Stimulated activated CD8-positive, alpha-beta memory T cell treated with anti-CD3 and anti-CD28 coated beads, Interleukin-4, amount 100 ng/mL, for 1 hour (primary cell): ENCODE measurements around the gene CLEC16A.
A peak's percentile ranks its signal among the peaks of the same experiment; 100 is the strongest.

Source experiments
- DNase-seq, 2 donors: peaks; one replicate each; pipeline ENCODE4 v3.0.0-alpha.2; 2020; ENCODE audit warnings: low read depth in 2 of 2, low spot score in 1 of 2

The CLEC16A gene

GRCh38 chr16:11014136-11014535, 69.8 kb downstream of the CLEC16A start:
- no peak for DNase-seq

- no peak for DNase-seq
These were observed 70.7 kb downstream of the CLEC16A start for GRCh38 chr16:11015076-11015475.

- DNase-seq: no peak
These were observed 71.2 kb downstream of the CLEC16A start for GRCh38 chr16:11015607-11016006.

GRCh38 chr16:11016524-11016988, 72.2 kb downstream of the CLEC16A start:
- DNase-seq: no peak

GRCh38 chr16:11016993-11017392, 72.6 kb downstream of the CLEC16A start:
- DNase-seq: peak; percentile 2 to 17

- DNase-seq: no peak
These were observed 73.1 kb downstream of the CLEC16A start for GRCh38 chr16:11017499-11017898.

- no peak for DNase-seq
These were observed 76.0 kb downstream of the CLEC16A start for GRCh38 chr16:11020388-11020787.

GRCh38 chr16:11020792-11021551, 76.6 kb downstream of the CLEC16A start:
- no peak for DNase-seq

- DNase-seq: no peak
These were observed 77.6 kb downstream of the CLEC16A start for GRCh38 chr16:11022002-11022401.

GRCh38 chr16:11023262-11024039, 79.1 kb downstream of the CLEC16A start:
- DNase-seq: no peak

- no peak for DNase-seq
These were observed 80.1 kb downstream of the CLEC16A start for GRCh38 chr16:11024333-11025053.

GRCh38 chr16:11025120-11025531, 80.8 kb downstream of the CLEC16A start:
- DNase-seq: no peak

- DNase-seq: no peak
These were observed 85.6 kb downstream of the CLEC16A start for GRCh38 chr16:11029948-11030347.

GRCh38 chr16:11030990-11031510, 86.7 kb downstream of the CLEC16A start:
- no peak for DNase-seq

- no peak for DNase-seq
These were observed 87.9 kb downstream of the CLEC16A start for GRCh38 chr16:11032000-11032921.

GRCh38 chr16:11032922-11033291, 88.5 kb downstream of the CLEC16A start:
- DNase-seq: no peak

- DNase-seq: no peak
These were observed 89.5 kb downstream of the CLEC16A start for GRCh38 chr16:11033629-11034420.

GRCh38 chr16:11034481-11034931, 90.1 kb downstream of the CLEC16A start:
- no peak for DNase-seq

GRCh38 chr16:11035096-11035495, 90.7 kb downstream of the CLEC16A start:
- DNase-seq: no peak

- DNase-seq: no peak
These were observed 91.7 kb downstream of the CLEC16A start for GRCh38 chr16:11036040-11036439.
